Bronchial epithelial cell (primary cell): ENCODE data around the gene WDR3. TPM values are rescaled to one million over a fixed set of nuclear protein-coding genes. Genes with fewer than 3 reads are reported as not detected.

Experiments used
- DNase-seq: peaks from one replicate; pipeline ENCODE4 v3.0.0-alpha.2; 2010; ENCODE audit warnings: low read depth
- FAIRE-seq: peaks from 2 replicates; lab custom pipeline; 2011; peaks lifted over from hg19 to GRCh38; lab: Jason Lieb, UNC
- H3K27me3 ChIP-seq: 2 replicates; pipeline ENCODE4 v1.5.1; 2011; ENCODE audit warnings: low read length; ENCODE audit not compliant: control insufficient read depth, insufficient read depth
- H3K36me3 ChIP-seq: 2 replicates; pipeline ENCODE4 v1.5.1; 2011; ENCODE audit warnings: low read length; ENCODE audit not compliant: control insufficient read depth, insufficient read depth
- H3K4me3 ChIP-seq: 2 replicates; pipeline ENCODE4 v1.5.1; 2011; ENCODE audit warnings: mild to moderate bottlenecking, low read depth, low read length, control low read depth
- CTCF ChIP-seq: IDR thresholded peaks from 2 replicates; pipeline ENCODE4 v1.5.1; 2011; ENCODE audit warnings: mild to moderate bottlenecking, moderate library complexity, low read length, control low read depth, inconsistent platforms; ENCODE audit not compliant: insufficient read depth, severe bottlenecking
- total RNA-seq: library from RNA; depleted of rRNA; stranded (reverse); fragments of >200 nt; gene quantifications from 2 replicates; pipeline ENCODE4 v1.2.1, GENCODE V29; 2014

Gene WDR3
- total RNA-seq, 1 donor from 2014 or later = 38.2 TPM

GRCh38 chr1:118007391-118007790, 77.9 kb downstream of the WDR3 start:
- no peak for DNase-seq
- no peak for FAIRE-seq
- H3K4me3 ChIP-seq = no peak overlapping the region
- H3K36me3 ChIP-seq = no peaks in the 10 kb centered on the region
- TF ChIP-seq CTCF = no peak
- H3K27me3 ChIP-seq = no peaks in the 10 kb centered on the region

GRCh38 chr1:118008011-118008410, 78.5 kb downstream of the WDR3 start:
- H3K27me3 ChIP-seq = no peaks in the 10 kb centered on the region
- TF ChIP-seq CTCF = no peak
- no peaks in the 10 kb centered on the region for H3K36me3 ChIP-seq
- no peak for DNase-seq
- H3K4me3 ChIP-seq = no peak overlapping the region
- FAIRE-seq = no peak

GRCh38 chr1:118012515-118013124, 83.1 kb downstream of the WDR3 start:
- Histone ChIP-seq H3K27me3 (no peaks in the 10 kb centered on the region), H3K36me3 (no peaks in the 10 kb centered on the region), H3K4me3 (no peak overlapping the region)
- no peak for DNase-seq
- no peak for TF ChIP-seq CTCF
- FAIRE-seq = peak; percentile 84

GRCh38 chr1:118013336-118013735, 83.8 kb downstream of the WDR3 start:
- FAIRE-seq = no peak
- H3K27me3 ChIP-seq = no peaks in the 10 kb centered on the region
- H3K4me3 ChIP-seq = no peak overlapping the region
- no peak for TF ChIP-seq CTCF
- no peak for DNase-seq
- no peaks in the 10 kb centered on the region for H3K36me3 ChIP-seq

- DNase-seq = no peak
- no peaks in the 10 kb centered on the region for H3K36me3 ChIP-seq
- no peak for TF ChIP-seq CTCF
- H3K27me3 ChIP-seq = no peaks in the 10 kb centered on the region
- no peak for FAIRE-seq
- H3K4me3 ChIP-seq = no peak overlapping the region
Observed at GRCh38 chr1:118013938-118014337, 84.4 kb downstream of the WDR3 start.

Other genes with a start within 250 kb of the WDR3 start
- 20.8 and 26.8 TPM in 2 replicates for gene GDAP2, start 118 bp upstream of the WDR3 start, total RNA-seq